ENCODE measurements around the gene MAD2L1BP.
"Not testable (repeated sequence)": the region's sequence is repeated elsewhere in the genome, so short reads cannot be mapped to it uniquely, and the experiment has no call there.

The MAD2L1BP gene

GRCh38 chr6:43627008-43627825 lies 8.4 kb upstream of the MAD2L1BP start:
- peak; percentile 91 for DNase-seq

- DNase-seq = peak; percentile 42
These were observed 7.1 kb upstream of the MAD2L1BP start for GRCh38 chr6:43628393-43629103.

- DNase-seq = peak; percentile 95
These were observed 6.5 kb upstream of the MAD2L1BP start, which contains the start of gene GTPBP2 for GRCh38 chr6:43629104-43629504. Gene GTPBP2 (minus strand): TSS chr6:43629264. CDS start chr6:43629162, 102 bp downstream.

- peak; percentile 94 for DNase-seq
These were observed 5.9 kb upstream of the MAD2L1BP start for GRCh38 chr6:43629505-43630300.

DNA sequence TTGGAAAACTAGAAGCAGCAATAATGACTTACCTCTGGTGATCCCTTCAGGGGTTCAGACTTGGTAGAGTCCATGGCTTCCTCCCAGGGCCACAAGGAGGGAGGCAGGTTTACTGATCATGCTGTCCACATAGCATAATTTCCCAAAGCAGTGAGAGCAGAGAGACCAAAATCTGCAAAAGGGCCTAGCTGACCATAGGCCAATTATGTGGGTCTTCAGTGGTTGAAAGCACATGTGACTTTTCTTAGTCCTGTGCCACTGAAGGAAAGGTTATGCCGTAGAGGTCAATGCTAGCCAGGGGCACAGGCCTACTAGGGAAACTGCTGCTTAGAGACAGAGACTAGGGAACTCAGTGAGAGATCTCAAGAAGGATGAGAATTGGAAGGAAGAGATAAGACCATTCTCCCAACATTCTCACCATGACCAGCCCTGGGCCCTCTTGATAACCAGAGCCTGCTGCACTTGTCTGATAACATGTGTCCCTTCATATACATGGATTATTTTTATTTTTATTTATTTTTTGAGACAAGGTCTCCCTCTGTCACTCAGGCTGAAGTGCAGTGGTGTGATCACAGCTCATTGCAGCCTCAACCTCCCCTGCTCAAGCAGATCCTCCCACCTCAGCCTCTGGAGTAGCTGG lies 4.5 kb upstream of the MAD2L1BP start:
- no peak for DNase-seq

GRCh38 chr6:43633002-43633401 lies 2.6 kb upstream of the MAD2L1BP start:
- DNase-seq = not testable (repeated sequence)

GRCh38 chr6:43634702-43635303 lies 837 bp upstream of the MAD2L1BP start:
- no peak for DNase-seq

DNA sequence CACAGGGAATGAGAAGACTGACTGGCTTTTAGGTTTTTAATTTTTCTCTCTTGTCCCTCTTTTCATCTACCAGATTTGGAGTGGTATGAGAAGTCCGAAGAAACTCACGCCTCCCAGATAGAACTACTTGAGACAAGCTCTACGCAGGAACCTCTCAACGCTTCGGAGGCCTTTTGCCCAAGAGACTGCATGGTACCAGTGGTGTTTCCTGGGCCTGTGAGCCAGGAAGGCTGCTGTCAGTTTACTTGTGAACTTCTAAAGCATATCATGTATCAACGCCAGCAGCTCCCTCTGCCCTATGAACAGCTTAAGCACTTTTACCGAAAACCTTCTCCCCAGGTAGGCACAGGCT lies 644 bp downstream of the MAD2L1BP start:
- DNase-seq = no peak

DNA sequence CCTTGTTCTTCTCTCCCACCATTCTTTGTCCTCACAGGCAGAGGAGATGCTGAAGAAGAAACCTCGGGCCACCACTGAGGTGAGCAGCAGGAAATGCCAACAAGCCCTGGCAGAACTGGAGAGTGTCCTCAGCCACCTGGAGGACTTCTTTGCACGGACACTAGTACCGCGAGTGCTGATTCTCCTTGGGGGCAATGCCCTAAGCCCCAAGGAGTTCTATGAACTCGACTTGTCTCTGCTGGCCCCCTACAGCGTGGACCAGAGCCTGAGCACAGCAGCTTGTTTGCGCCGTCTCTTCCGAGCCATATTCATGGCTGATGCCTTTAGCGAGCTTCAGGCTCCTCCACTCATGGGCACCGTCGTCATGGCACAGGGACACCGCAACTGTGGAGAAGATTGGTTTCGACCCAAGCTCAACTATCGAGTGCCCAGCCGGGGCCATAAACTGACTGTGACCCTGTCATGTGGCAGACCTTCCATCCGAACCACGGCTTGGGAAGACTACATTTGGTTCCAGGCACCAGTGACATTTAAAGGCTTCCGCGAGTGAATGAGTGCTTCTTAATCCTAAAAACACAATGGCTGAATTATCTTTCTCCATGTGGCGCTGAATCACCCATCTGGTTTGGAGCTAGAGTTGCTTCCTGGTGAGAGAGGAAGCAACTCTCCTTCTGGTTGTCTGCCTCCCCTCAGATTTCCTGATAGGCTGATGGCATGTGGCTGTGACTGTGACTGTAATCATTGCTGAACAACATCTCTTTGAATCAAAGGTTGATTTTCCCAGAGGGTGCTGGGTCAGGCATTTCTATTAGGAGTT lies 4.6 kb downstream of the MAD2L1BP start:
- DNase-seq = no peak

GRCh38 chr6:43644940-43645612 lies 9.4 kb downstream of the MAD2L1BP start, which contains the start of gene RSPH9:
Gene RSPH9 (plus strand): TSS chr6:43645036. CDS start chr6:43645099, 63 bp downstream.
- no peak for DNase-seq

GRCh38 chr6:43645613-43645964 lies 9.9 kb downstream of the MAD2L1BP start:
- no peak for DNase-seq

DNA sequence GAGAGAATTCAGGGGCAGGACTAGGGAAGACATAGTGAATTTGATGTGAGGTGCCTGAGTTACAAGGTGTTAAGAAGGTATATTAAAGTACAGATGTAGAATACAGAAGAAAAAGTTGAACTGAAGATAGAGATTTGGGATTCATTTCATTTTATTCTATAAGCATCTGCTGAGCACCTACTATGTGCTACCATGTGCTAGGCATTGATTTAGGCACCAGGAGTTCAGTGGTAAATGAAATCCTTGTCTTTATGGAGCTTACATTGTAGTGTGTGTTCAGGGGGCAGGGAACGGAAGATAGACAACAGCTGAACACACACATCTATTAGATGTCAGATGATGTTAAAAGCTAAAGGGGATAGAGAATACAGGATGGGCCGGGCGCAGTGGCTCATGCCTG lies 12.0 kb downstream of the MAD2L1BP start:
- no peak for DNase-seq

DNA sequence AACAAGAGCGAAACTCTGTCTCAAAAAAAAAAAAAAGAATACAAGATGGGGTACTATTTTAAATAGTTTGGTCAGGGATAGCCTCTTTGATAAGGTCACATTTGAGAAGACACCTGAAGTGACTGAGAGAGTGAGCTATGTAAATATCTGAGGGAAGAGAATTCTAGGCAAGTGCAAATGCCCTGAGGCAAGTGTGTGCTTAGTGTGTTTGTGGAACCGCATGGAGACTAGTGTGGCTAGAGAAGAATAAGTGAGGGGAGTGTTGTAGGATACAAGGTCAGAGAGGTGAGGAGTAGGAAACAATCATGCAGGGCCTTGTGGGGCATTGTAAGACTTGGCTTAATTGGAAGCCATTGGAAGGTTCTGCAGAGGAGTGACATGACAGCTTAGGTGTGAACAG lies 12.6 kb downstream of the MAD2L1BP start:
- DNase-seq = no peak

- not testable (repeated sequence) for DNase-seq
These were observed 17.2 kb downstream of the MAD2L1BP start for GRCh38 chr6:43652822-43653221.

GRCh38 chr6:43657221-43657802 lies 21.7 kb downstream of the MAD2L1BP start:
- no peak for DNase-seq

DNA sequence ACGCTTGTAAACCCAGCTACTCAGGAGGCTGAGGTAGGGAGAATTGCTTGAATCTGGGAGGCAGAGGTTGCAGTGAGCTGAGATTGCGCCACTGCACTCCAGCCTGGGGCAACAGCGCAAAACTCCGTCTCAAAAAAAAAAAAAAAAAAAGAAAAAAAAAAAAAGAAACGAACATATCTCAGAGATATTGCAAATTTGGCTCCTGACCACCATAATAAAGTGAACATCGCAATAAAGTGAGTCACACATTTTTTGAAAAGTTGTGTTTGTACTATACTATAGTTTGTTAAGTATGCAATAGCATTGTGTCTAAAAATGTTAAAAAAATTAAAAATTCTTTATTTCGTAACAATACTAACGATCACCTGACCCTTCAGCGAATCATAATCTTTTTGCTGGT lies 22.5 kb downstream of the MAD2L1BP start:
- no peak for DNase-seq

GRCh38 chr6:43662948-43663347 lies 27.3 kb downstream of the MAD2L1BP start:
- DNase-seq = not testable (repeated sequence)

DNA sequence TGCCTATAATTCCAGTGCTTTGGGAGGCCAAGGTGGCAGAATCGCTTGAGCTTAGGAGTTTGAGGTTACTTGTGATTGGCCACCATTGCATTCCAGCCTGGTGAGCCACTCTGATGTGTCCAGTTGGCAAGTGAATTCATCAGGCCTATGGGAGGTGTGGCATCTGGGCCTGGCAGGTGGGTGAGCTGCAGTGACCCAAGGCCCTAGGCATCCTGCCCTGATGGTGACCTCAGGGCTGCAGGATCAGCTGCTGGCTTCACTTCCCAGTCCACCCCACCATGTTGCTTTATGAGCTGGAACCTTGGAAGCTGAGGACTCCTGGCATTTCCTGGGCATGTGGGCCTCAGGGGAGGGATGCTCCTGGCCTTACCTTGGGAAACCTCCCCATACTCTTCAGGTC lies 29.7 kb downstream of the MAD2L1BP start:
- peak; percentile 33 for DNase-seq

DNA sequence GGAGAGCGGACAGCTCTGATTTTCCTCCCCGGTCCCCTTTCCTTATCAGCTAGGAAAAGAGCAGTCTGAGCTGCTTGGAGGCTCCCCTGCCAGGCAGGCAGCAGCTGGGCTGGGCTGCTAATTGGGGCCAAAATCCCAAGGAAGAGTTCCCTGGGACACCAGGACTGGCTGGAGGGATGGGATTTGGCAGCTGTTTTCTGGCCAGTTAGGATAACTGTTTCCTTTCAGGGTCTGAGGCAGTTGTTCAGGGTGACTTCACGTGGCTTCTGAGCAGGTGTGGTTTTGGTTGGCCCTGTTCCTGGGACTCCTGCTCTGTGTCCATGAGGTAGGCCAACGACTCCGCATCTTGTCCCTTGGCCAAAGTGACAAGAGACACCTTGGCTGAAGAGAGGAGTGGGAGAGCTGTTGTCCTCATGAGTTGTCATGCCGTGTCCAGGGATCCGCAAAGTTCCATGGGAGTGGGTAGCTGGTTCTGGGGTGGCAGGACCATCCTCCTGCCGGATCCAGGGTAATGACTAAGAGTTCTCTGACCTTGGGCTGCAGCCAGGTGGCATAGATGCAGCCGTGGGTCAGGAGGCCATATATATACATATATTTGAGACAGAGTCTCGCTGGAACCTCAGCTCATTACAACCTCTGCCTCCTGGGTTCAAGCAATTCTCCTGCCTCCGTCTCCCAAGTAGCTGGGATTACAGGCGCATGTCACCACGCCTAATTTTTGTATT lies 30.7 kb downstream of the MAD2L1BP start:
- no peak for DNase-seq
